HG03103 (cell line): ENCODE data around the gene PKNOX2.

Experiments
- ATAC-seq: cut with Tn5 transposase; IDR thresholded peaks from one replicate; pipeline ENCODE4 v1.9.1; 2021; ENCODE audit warnings: low read depth; ENCODE audit not compliant: unreplicated experiment

The PKNOX2 gene, protein sequence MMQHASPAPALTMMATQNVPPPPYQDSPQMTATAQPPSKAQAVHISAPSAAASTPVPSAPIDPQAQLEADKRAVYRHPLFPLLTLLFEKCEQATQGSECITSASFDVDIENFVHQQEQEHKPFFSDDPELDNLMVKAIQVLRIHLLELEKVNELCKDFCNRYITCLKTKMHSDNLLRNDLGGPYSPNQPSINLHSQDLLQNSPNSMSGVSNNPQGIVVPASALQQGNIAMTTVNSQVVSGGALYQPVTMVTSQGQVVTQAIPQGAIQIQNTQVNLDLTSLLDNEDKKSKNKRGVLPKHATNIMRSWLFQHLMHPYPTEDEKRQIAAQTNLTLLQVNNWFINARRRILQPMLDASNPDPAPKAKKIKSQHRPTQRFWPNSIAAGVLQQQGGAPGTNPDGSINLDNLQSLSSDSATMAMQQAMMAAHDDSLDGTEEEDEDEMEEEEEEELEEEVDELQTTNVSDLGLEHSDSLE

DNA sequence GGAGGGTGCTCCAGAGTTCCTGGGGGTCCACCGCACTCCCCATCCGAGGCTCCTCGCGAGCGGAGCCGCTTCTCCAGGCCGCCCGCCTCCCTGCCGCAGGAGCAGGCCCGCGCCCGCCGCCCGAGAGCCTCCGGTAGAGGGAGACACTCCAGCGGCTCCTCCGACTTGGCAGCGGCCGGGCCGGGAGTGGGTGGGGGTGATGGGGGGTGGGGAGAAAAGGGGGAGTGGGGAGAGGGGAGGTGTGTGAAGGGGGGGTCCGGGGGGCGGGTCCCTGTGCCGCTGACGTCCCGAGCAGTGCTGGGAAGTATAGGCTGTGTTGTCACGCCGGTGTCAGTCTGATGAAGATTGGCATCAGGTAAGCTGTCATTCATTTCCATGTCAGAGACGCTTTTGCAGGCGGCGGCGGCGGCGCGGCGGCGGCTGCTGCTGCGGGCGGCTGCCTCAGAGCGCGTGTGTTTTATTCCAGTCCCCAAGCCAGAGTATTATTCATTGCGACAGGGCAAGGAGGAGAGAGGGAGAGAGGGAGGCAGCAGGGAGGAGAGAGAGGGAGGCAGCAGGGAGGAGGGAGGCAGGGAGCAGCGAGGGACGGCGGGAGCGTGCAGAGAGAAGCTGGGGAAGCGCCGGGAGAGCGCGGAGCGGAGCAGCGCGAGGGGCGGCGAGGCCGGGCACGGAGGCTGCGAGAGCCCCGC, at the start of gene PKNOX2:
TSS of gene PKNOX2 (plus strand) at position 330 of the 689 bp plus-strand sequence. CDS start 186,555 bp downstream, outside the sequence.
- no peak for ATAC-seq

DNA sequence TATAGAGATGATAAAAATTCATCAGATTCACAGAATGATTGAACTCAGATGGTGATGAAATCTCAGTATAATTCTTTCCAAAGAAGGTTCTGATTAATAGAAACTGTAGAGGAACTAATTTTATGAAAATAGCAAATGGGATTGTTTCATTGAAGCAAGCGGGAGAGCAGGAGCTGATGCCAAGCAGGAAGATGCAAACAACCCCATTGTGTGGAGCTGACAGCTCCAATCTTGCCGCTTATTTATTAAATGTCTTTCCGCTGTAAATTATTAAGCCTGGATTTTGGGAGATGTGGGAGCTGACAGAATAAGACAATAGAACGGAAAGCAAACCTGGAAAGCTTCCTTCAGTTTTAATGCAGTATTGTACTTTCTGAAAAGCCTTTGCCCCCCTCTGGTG, 47.1 kb upstream of the PKNOX2 start:
- ATAC-seq = no peak

- ATAC-seq = no peak
Measured at GRCh38 chr11:125123194-125123946, 41.2 kb upstream of the PKNOX2 start.

DNA sequence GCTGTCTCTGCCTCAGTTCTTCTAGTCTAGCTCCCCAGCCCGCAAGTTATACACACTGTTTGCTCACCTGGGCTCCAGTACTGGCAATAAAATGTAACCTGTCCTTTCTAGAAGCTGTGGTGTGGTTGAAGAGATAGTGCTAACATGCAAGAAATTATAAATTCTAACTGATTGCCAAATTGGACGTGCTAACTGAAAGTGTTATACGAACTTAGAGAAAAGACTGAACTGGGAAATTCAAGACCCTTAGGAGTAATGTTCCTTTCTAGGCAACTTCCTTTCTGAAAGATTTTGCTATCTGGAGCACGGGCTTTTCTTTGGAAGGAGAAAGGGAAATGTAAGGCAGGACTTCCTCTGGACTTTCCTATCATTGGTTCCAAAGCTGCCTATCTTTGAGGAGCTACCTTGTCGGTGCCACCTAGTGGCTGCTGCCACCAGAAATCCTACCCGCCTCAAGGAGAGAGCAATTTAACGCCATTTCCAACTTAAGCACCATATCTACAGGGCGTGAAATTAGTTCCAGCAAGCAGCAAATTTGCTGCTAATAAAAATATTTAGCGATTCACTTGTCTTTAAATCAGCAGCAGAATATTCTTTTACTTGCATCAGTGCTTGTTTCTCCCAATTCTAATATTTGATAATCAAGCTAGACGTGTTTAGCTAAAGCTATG, 40.5 kb upstream of the PKNOX2 start:
- peak; percentile 70 for ATAC-seq

- no peak for ATAC-seq
Measured at GRCh38 chr11:125124618-125124992, 39.9 kb upstream of the PKNOX2 start.

DNA sequence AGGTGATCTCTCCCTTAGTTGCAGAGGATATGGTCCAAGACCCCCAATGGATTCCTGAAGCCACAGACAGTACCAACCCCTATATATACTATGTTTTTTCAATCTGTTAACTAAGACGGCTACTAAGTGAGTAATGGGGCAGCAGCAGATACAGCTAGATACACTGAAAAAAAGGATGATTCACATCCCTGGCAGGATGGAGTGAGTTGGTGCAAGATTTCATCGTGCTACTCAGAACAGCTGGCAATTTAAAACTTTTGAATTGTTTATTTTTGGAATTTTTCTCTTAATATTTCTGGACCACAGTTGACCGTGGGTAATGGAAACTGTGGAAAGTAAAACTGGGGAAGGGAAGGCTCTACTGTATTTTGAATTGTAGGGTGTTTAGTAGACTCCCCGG, 36.1 kb upstream of the PKNOX2 start:
- no peak for ATAC-seq

GRCh38 chr11:125129316-125129993, 35.1 kb upstream of the PKNOX2 start:
- ATAC-seq = no peak

GRCh38 chr11:125132071-125132470, 32.5 kb upstream of the PKNOX2 start:
- ATAC-seq = no peak

- no peak for ATAC-seq
Measured at GRCh38 chr11:125132596-125132995, 32.0 kb upstream of the PKNOX2 start.

DNA sequence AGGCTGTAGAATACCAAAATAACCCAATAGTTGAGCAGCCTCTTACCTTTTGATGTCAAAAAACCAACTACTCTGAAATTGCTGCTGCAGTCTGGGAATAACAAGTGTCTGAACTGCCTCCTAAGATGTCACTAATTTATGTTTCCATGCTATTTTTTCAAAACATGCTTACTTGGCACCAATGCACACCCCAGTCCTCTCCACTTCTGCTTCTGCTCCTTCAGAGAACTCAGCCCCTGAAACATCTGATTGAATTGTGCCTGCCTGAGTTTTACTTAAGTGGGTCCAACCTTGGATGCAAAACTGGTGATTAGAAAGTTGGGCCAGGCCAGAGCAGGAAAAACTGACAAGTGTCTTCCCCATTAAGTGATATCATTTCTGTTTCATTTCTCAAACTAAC, 28.6 kb upstream of the PKNOX2 start:
- ATAC-seq = no peak

- no peak for ATAC-seq
Measured at GRCh38 chr11:125138966-125139365, 25.6 kb upstream of the PKNOX2 start.

DNA sequence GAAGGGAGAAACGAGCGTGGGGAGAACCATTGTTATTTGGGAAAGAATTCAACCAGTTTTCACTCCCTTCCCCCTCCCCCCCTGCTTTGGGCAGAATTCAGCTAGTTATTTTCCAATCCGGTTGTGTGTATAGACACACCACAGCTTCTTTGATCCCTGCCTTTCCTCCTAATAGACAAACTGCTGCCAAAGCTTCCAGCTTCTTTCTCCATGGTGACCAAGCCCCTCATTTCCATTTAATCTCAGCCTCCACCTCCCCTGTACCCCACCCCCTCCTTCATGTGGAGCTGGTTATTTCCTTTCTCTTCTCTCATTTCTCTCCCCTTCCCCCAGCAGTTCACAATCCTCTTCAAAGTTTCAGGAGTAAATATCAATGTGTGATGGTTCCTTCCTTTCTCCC, 24.8 kb upstream of the PKNOX2 start:
- no peak for ATAC-seq

- no peak for ATAC-seq
Measured at GRCh38 chr11:125140233-125140632, 24.3 kb upstream of the PKNOX2 start.

GRCh38 chr11:125141178-125141577, 23.4 kb upstream of the PKNOX2 start:
- no peak for ATAC-seq

GRCh38 chr11:125141686-125142535, 22.6 kb upstream of the PKNOX2 start:
- ATAC-seq = peak; percentile 74

GRCh38 chr11:125146232-125146631, 18.3 kb upstream of the PKNOX2 start:
- no peak for ATAC-seq

DNA sequence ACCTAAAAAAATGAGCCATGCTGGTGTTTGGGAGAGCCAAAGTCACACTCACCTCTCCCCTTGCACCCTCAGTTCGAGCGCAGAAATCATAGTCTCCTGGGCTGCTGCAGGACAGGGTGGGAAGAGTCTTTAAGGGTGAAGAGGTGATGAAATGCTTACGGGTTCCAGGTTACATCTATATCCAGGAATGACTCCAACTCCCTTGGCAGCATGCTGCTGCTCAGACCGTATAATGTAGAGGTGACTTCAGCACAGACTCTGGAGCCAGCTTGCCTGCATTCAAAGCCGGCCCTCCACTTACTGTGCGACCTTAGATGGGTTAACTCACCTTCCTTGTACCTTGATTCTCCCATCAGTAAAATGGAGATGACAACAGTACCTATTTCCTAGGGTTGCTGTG, 17.3 kb upstream of the PKNOX2 start:
- ATAC-seq = no peak

DNA sequence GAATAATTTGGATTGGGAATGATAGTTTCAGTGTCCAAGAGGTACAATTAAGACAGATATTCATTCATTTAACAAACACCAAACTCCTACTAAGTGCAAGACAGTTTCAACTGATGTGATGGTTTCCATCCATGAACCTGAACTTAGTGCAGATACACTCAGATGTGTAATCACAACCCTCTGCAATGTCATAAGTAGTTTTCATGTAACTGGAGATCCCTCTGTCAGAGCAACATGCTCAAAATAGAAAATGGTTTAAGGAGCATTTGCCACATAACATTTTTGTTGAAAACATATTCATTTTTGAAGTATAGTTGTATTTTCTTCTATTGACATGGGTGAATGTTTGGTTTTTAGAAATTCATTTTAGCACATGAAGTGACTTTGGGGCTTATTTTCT, 16.5 kb upstream of the PKNOX2 start:
- ATAC-seq = no peak

DNA sequence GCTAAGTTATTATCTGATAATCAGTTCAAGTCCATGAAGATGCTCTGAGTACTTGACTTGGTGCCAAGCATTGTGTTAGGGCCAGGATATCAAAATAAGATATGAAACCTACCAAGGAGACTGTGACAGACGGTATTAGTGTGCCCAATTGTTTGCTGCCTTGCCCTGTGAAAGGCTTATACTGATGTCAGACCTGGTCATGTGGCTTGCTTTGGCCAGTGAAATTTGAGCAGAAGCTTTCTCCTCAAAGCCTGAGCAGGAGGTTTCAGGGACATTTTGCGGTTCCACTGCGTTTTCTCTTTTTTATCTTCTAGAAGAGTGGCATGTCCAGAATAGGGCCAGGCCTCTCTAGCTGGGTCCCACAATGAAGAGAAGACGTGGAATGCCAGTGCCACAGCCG, 15.8 kb upstream of the PKNOX2 start:
- no peak for ATAC-seq
